Measurements from ENCODE around the gene CNN3.
A peak's percentile ranks its signal among the peaks of the same experiment; 100 is the strongest.

The CNN3 gene

DNA sequence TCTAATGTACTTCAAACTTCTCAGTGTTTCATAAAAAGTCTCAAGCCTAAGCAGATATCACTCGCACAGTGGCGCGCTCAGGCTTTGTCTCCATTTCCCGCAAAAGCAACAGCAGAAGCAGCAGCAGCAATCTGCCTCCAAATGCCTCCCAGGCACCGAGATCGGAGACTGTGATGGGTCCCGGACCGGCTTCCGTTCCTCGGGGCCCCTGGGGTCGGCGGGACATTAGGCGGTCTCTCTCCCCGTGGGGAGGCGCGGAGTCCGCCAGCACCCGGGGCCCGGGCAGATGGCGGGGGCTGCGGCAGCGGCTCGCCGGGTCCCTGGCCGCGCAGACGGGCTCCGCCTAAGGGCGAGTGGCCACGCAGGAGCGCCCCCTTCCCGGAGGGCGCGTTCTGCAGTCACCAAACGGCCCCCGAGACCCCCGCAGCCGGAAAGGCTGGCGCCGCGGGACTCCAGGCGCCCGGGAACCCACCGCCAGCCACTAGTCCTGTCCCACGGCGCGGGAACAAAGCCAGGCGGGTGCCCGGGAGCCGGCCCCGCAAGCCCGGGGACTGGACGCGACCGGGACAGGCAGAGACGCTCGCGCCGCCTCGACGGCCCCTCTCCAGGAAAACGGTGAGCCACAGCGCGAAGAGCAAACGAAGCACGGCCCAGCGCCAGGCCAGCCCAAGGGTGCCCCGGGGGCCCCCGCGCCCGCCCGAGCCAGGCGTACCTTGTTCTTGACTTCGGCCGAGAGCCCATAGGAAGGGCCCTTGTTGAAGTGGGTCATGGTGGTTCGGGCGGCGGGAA, 590 bp downstream of the CNN3 start (continued):
- peak; percentile 77; the same call in 1 of the 2 replicates for TF ChIP-seq ZSCAN30 (tag by site-specific recombination; IDR thresholded peaks at IDR 0.05)
- TF ChIP-seq OSR2 (tag by site-specific recombination; IDR thresholded peaks at IDR 0.05): peak; percentile 35
- no peak for TF ChIP-seq ZBTB17 (tag by site-specific recombination; IDR thresholded peaks at IDR 0.05)
- TF ChIP-seq ZBTB26 (tag by site-specific recombination; optimal IDR thresholded peaks at IDR 0.05): peak; percentile 95
- no peak for TF ChIP-seq SCRT2 (tag by site-specific recombination; IDR thresholded peaks at IDR 0.05)
- TF ChIP-seq ZNF629 (tag by site-specific recombination; IDR thresholded peaks at IDR 0.05): no peak
- TF ChIP-seq ZNF37A (tag by site-specific recombination; IDR thresholded peaks at IDR 0.05): no peak
- 0 out of 2 replicates have a peak, but pooled peaks have one; percentile 17 for TF ChIP-seq ZNF391 (tag by site-specific recombination; IDR thresholded peaks at IDR 0.05; ENCODE audit: borderline replicate concordance, low read depth)
- peak; percentile 20; the same call in 1 of the 2 replicates for TF ChIP-seq ZIC2 (tag by site-specific recombination; IDR thresholded peaks at IDR 0.05)
- TF ChIP-seq ZNF837 (tag by site-specific recombination; IDR thresholded peaks at IDR 0.05): 0 out of 2 replicates have a peak, but pooled peaks have one; percentile 79
- peak; percentile 11; the same call in 1 of the 2 replicates for TF ChIP-seq ZNF623 (tag by site-specific recombination; IDR thresholded peaks at IDR 0.05)
- TF ChIP-seq ZBTB48 (tag by site-specific recombination; IDR thresholded peaks at IDR 0.05): 0 out of 2 replicates have a peak, but pooled peaks have one; percentile 16
- TF ChIP-seq HOXA7 (CRISPR knock-in tag; IDR thresholded peaks at IDR 0.05; ENCODE audit: borderline replicate concordance): no peak
- TF ChIP-seq ZBTB1 (tag by site-specific recombination; IDR thresholded peaks at IDR 0.05): no peak
- TF ChIP-seq ZBTB20 (tag by site-specific recombination; IDR thresholded peaks at IDR 0.05): peak; percentile 97
- TF ChIP-seq, protein P1, sequence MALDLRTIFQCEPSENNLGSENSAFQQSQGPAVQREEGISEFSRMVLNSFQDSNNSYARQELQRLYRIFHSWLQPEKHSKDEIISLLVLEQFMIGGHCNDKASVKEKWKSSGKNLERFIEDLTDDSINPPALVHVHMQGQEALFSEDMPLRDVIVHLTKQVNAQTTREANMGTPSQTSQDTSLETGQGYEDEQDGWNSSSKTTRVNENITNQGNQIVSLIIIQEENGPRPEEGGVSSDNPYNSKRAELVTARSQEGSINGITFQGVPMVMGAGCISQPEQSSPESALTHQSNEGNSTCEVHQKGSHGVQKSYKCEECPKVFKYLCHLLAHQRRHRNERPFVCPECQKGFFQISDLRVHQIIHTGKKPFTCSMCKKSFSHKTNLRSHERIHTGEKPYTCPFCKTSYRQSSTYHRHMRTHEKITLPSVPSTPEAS (tag by site-specific recombination; IDR thresholded peaks at IDR 0.05): 0 out of 2 replicates have a peak, but pooled peaks have one; percentile 3
- no peak for TF ChIP-seq ZNF280D (tag by site-specific recombination; IDR thresholded peaks at IDR 0.05)
- TF ChIP-seq GLIS2 (tag by site-specific recombination; IDR thresholded peaks at IDR 0.05): 0 out of 2 replicates have a peak, but pooled peaks have one; percentile 17
- no peak for TF ChIP-seq ZXDB (tag by site-specific recombination; IDR thresholded peaks at IDR 0.05)
- peak; percentile 33 for TF ChIP-seq ZNF596 (tag by site-specific recombination; IDR thresholded peaks at IDR 0.05)
- TF ChIP-seq ZNF600 (tag by site-specific recombination; IDR thresholded peaks at IDR 0.05): peak; percentile 42; the same call in 1 of the 2 replicates

- Histone ChIP-seq H3K9me3 (ENCODE audit: control insufficient read depth, insufficient read depth, low read depth, low read length) (no peaks in the 10 kb centered on the region), H3K27ac (ENCODE audit: extremely low read depth, low read depth, low read length) (peak overlapping the region; percentile 97), H3K36me3 (ENCODE audit: control insufficient read depth in 2 of 2, insufficient read depth in 1 of 2, low read length in 2 of 2) (no peaks in the 10 kb centered on the region), H3K4me1 (ENCODE audit: control insufficient read depth, insufficient read depth, low read length) (peaks cover 27% of the 10 kb centered on the region), H3K4me3 (ENCODE audit: low read depth, low read length) (peak overlapping the region; percentile 82)
- POLR2A ChIA-PET: interaction anchor here (0.6 to 2.4 kb wide), 4 partner anchors 19 to 116 kb away, joined by 3 to 15 read pairs (median 4); no protein-coding TSS in a partner anchor
- CTCF ChIA-PET: interaction anchor here (0.6 to 1.7 kb wide), 5 partner anchors 72 to 1673 kb away, joined by 3 to 15 read pairs (median 3); no protein-coding TSS in a partner anchor
- TF ChIP-seq, protein P2, sequence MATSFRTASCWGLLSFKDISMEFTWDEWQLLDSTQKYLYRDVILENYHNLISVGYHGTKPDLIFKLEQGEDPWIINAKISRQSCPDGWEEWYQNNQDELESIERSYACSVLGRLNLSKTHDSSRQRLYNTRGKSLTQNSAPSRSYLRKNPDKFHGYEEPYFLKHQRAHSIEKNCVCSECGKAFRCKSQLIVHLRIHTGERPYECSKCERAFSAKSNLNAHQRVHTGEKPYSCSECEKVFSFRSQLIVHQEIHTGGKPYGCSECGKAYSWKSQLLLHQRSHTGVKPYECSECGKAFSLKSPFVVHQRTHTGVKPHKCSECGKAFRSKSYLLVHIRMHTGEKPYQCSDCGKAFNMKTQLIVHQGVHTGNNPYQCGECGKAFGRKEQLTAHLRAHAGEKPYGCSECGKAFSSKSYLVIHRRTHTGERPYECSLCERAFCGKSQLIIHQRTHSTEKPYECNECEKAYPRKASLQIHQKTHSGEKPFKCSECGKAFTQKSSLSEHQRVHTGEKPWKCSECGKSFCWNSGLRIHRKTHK (tag by site-specific recombination; IDR thresholded peaks at IDR 0.05): no peak
- TF ChIP-seq IKZF3 (tag by site-specific recombination; IDR thresholded peaks at IDR 0.05) (peak; percentile 83), ZNF335 (tag by site-specific recombination; conservative IDR thresholded peaks at IDR 0.05) (peak; percentile 25), ZNF561 (tag by site-specific recombination; IDR thresholded peaks at IDR 0.05; ENCODE audit: borderline replicate concordance) (peak; percentile 81), ZBTB21 (tag by site-specific recombination; IDR thresholded peaks at IDR 0.05) (peak; percentile 65; the same call in 1 of the 2 replicates)
Observed at GRCh38 chr1:94925561-94926125, 1.3 kb downstream of the CNN3 start.

Data from HEK293 (cell line).